K562 (cell line): ENCODE measurements around the gene FCAR. TPM values are rescaled to one million over a fixed set of nuclear protein-coding genes. Genes with fewer than 3 reads are reported as not detected.
"Not testable (repeated sequence)": the region's sequence is repeated elsewhere in the genome, so short reads cannot be mapped to it uniquely, and the experiment has no call there.

Experiments
- ATAC-seq: fragments of 200-7000 bp; cut with Tn5 transposase; 3 replicates; pipeline ENCODE4 v1.9.1; 2020; ENCODE audit warnings: moderate library complexity
- BruUV-seq: library from RNA; stranded (reverse); fragments of 400-500 nt; replicated peaks from 2 replicates; lab custom pipeline; 2021; lab: Mats Ljungman, UMichigan
- CTCF ChIA-PET: fragments of 300-600 bp; formaldehyde crosslinking; extraction: SDS; loops from one replicate; lab custom pipeline; 2021; ENCODE audit warnings: low intra/inter-chr PET ratio; lab: Yijun Ruan, JAX
- POLR2A ChIA-PET: fragments of 300-600, 350-650 bp; sonication (Branson Sonifier 250); formaldehyde crosslinking; extraction: SDS; loops from one replicate; lab custom pipeline; 2021; ENCODE audit warnings: antibody characterized with exemption, inconsistent platforms; lab: Yijun Ruan, JAX
- DNase-seq, 4 experiments: peaks; one replicate each; pipeline versions ENCODE4 v3.0.0 to v3.0.0-alpha.2; 2011 to 2018; ENCODE audit warnings: low spot score in 3 of 4, mixed read lengths in 3 of 4; ENCODE audit errors: extremely low read depth in 1 of 4
- FAIRE-seq: peaks from 2 replicates; lab custom pipeline; 2011; peaks lifted over from hg19 to GRCh38; lab: Jason Lieb, UNC
- H2AFZ ChIP-seq: 2 replicates; pipeline ENCODE4 v1.6.0; 2011; ENCODE audit warnings: low read depth, low read length, control low read depth, inconsistent platforms
- H3K27ac ChIP-seq: fragments of 200-600 bp; 3 replicates; pipeline ENCODE4 v1.8.0; 2011; ENCODE audit warnings: low read depth, mild to moderate bottlenecking, control low read depth, inconsistent platforms, low read length, moderate library complexity, mixed read lengths; ENCODE audit errors: extremely low read depth
- H3K27me3 ChIP-seq, 2 experiments: fragments of 300-600 bp in 1 of 2; 2 replicates in 1 of 2; 3 replicates in 1 of 2; pipeline versions ENCODE4 v1.6.0 to v1.8.0; 2011; ENCODE audit warnings: inconsistent platforms in 2 of 2, low read length in 2 of 2, mild to moderate bottlenecking in 1 of 2, mixed read lengths in 1 of 2, moderate library complexity in 1 of 2; ENCODE audit not compliant: control insufficient read depth in 2 of 2, insufficient read depth in 2 of 2
- H3K36me3 ChIP-seq: fragments of 300-600 bp; 3 replicates; pipeline ENCODE4 v1.8.0; 2011; ENCODE audit warnings: mild to moderate bottlenecking, low read length, inconsistent platforms; ENCODE audit not compliant: control insufficient read depth, insufficient read depth
- H3K4me1 ChIP-seq, 2 experiments: fragments of 200-600 bp in 1 of 2; replicated peaks in 1 of 2; 2 replicates in 1 of 2; 3 replicates in 1 of 2; pipeline versions ENCODE4 v1.5.1 to v1.8.0; 2011; ENCODE audit warnings: inconsistent platforms in 2 of 2, low read length in 2 of 2, mild to moderate bottlenecking in 1 of 2, mixed read lengths in 1 of 2, moderate library complexity in 1 of 2; ENCODE audit not compliant: control insufficient read depth in 2 of 2, insufficient read depth in 2 of 2
- H3K4me2 ChIP-seq: 2 replicates; pipeline ENCODE4 v1.6.1; 2011; ENCODE audit warnings: low read length, control low read depth, inconsistent platforms, mixed read lengths; ENCODE audit not compliant: insufficient read depth
- H3K4me3 ChIP-seq: fragments of 200-600 bp; sonication (generic), shearing (Covaris generic); 2 replicates; pipeline ENCODE4 v1.5.1; 2016; ENCODE audit warnings: control low read depth, inconsistent platforms
- H3K79me2 ChIP-seq: fragments of 200-600 bp; 3 replicates; pipeline ENCODE4 v1.8.0; 2011; ENCODE audit warnings: low read length, inconsistent platforms; ENCODE audit not compliant: control insufficient read depth, insufficient read depth
- H3K9ac ChIP-seq, 2 experiments: 2 replicates each; pipeline versions ENCODE4 v1.6.0 to v1.6.1; 2011; ENCODE audit warnings: low read depth in 2 of 2, low read length in 2 of 2, control low read depth in 1 of 2, inconsistent platforms in 1 of 2, mild to moderate bottlenecking in 1 of 2, mixed read lengths in 1 of 2; ENCODE audit not compliant: insufficient read depth in 1 of 2
- H3K9me1 ChIP-seq: one replicate; pipeline ENCODE4 v1.6.0; 2011; ENCODE audit warnings: inconsistent platforms, mild to moderate bottlenecking, low read length, moderate library complexity; ENCODE audit not compliant: control insufficient read depth, insufficient read depth
- H3K9me3 ChIP-seq: replicated peaks from 2 replicates; pipeline ENCODE4 v1.5.1; 2011; ENCODE audit warnings: low read depth, low read length, inconsistent platforms; ENCODE audit not compliant: control insufficient read depth, insufficient read depth
- H4K20me1 ChIP-seq: replicated peaks from 2 replicates; pipeline ENCODE4 v1.6.1; 2011; ENCODE audit warnings: low read length, inconsistent platforms, mixed read lengths; ENCODE audit not compliant: control insufficient read depth, insufficient read depth
- NFE2 ChIP-seq: IDR thresholded peaks from 2 replicates; pipeline ENCODE4 v1.6.1; 2014; ENCODE audit warnings: antibody characterized with exemption, low read depth
- WGBS: fragments of 100-300 bp; shearing (Covaris generic); methylation state at CpG from one replicate; pipeline ENCODE4 v1.1.6; 2016; ENCODE audit warnings: low coverage, mixed read lengths; ENCODE audit not compliant: insufficient coverage; ENCODE audit errors: missing lambda C conversion rate; 5-methylcytosine and 5-hydroxymethylcytosine counted together
- in situ Hi-C: fragments of 300-500 bp; cut with MboI; formaldehyde crosslinking; loops from 4 replicates; pipeline ENCODE4 v1.15.0; 2018; ENCODE audit warnings: inconsistent platforms, mixed read lengths
- intact Hi-C: fragments of 100-400 bp; cut with micrococcal nuclease; formaldehyde crosslinking; loops from 2 replicates; pipeline ENCODE4 v1.14.2; 2022
- polyA plus RNA-seq, 8 experiments: library from polyadenylated mRNA; depleted of rRNA in 4 of 8; stranded (reverse) in 5 of 8; unstranded in 3 of 8; fragments of >200 nt; fragmentation: Nextera tagmentation in 2 of 8; fragmentation: Illumina TruSeq in 1 of 8; extraction: Ambion mirVana in 2 of 8; extraction: Trizol in 1 of 8; gene quantifications; 2 replicates each; pipeline versions ENCODE4 v1.2.1 to v1.2.3, GENCODE V29; 2011 to 2014; ENCODE audit warnings: inconsistent platforms in 1 of 8, missing spikeins in 1 of 8
- total RNA-seq, 7 experiments: library from RNA; depleted of rRNA in 6 of 7; stranded (reverse); fragments of >200 nt in 6 of 7; fragmentation: Illumina TruSeq in 2 of 7; extraction: Trizol in 2 of 7; gene quantifications; 2 replicates each; pipeline versions ENCODE4 v1.2.1 to v1.2.3, GENCODE V29; 2011 to 2021; ENCODE audit warnings: low replicate concordance in 1 of 7

FCAR gene
- total and polyA plus RNA-seq, 9 of the 15 experiments (the other 6 are each of a cell fraction or from before 2014, with no cell fraction given) = not detected

GRCh38 chr19:54824416-54824815 lies 49.6 kb upstream of the FCAR start:
- H3K4me2 ChIP-seq, H3K36me3 ChIP-seq, H3K79me2 ChIP-seq, H3K9ac ChIP-seq, ATAC-seq, H3K4me3 ChIP-seq, BruUV-seq, DNase-seq, H3K9me1 ChIP-seq, POLR2A ChIA-PET, FAIRE-seq, H3K27me3 ChIP-seq, H3K27ac ChIP-seq, H2AFZ ChIP-seq, H3K9me3 ChIP-seq, CTCF ChIA-PET, H4K20me1 ChIP-seq, H3K4me1 ChIP-seq: not testable (repeated sequence)
- in situ Hi-C loops (loop anchor here (5.0 kb wide), 1 partner anchor 33 kb away; no protein-coding TSS in a partner anchor), intact Hi-C loops (loop anchor here (5.0 kb wide), 1 partner anchor 33 kb away; no protein-coding TSS in a partner anchor)
- peak; percentile 42 for TF ChIP-seq NFE2
- WGBS = 2% methylated on average over 4 of the region's 4 CpGs

DNA sequence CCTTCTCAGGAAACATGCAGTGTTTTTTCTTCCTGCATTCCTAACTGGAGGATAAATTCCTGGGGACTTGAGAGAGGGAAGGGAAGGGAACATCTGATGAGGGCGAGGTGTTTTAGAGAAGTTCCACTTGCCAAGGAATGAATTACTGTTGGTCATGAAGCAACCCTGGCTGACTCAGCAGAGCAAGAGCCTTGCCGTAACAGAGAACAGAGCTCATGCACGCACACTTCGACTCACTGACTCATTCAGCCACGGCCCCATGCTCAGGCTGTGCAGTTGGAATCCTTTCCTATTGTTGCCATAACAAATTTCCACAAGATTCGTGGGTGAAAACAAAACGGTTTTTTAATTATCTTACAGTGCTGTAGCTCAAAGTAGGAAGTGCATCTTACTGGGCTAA lies 48.7 kb upstream of the FCAR start:
- DNase-seq, H3K9me3 ChIP-seq, FAIRE-seq, BruUV-seq, H2AFZ ChIP-seq, CTCF ChIA-PET, H3K27me3 ChIP-seq, H3K36me3 ChIP-seq, in situ Hi-C loops, H3K4me2 ChIP-seq, H4K20me1 ChIP-seq, H3K4me3 ChIP-seq, intact Hi-C loops, H3K79me2 ChIP-seq, ATAC-seq, H3K27ac ChIP-seq, H3K4me1 ChIP-seq, H3K9me1 ChIP-seq, POLR2A ChIA-PET, H3K9ac ChIP-seq: not testable (repeated sequence)
- 2% methylated on average over 5 of the region's 7 CpGs for WGBS

DNA sequence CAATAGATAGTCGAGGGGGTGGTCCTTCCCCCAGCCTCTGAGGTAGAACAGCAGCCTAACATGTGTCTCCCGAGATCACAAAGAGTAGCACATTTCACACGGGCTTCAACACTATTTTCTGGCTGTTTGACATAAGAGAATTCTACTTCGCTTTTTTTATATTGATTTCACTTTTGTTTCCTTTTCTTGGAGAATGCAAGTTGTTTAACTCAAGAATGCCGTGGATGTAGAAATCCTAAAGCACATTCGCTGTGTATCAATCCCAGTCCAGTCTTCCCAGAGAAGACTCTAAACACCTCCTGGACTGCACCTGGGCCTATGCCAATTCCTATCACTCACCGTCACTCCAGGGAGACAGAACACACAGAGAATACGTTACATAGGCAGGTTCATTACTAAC lies 46.0 kb upstream of the FCAR start:
- ATAC-seq, intact Hi-C loops, DNase-seq, H3K4me1 ChIP-seq, H4K20me1 ChIP-seq, H3K79me2 ChIP-seq, CTCF ChIA-PET, H3K36me3 ChIP-seq, H3K9me1 ChIP-seq, H3K27ac ChIP-seq, H2AFZ ChIP-seq, BruUV-seq, H3K9me3 ChIP-seq, in situ Hi-C loops, POLR2A ChIA-PET, H3K4me2 ChIP-seq, H3K4me3 ChIP-seq, H3K9ac ChIP-seq, H3K27me3 ChIP-seq, FAIRE-seq: not testable (repeated sequence)
- WGBS = 1% methylated on average over 5 of the region's 8 CpGs

- H3K4me2 ChIP-seq, POLR2A ChIA-PET, intact Hi-C loops, H3K27me3 ChIP-seq, H2AFZ ChIP-seq, H3K36me3 ChIP-seq, ATAC-seq, in situ Hi-C loops, H3K4me1 ChIP-seq, H3K79me2 ChIP-seq, H3K27ac ChIP-seq, H3K9me3 ChIP-seq, H3K4me3 ChIP-seq, CTCF ChIA-PET, H3K9me1 ChIP-seq, FAIRE-seq, H3K9ac ChIP-seq, H4K20me1 ChIP-seq, DNase-seq, BruUV-seq: not testable (repeated sequence)
- 40% methylated on average over 11 of the region's 14 CpGs for WGBS
These were observed 41.5 kb upstream of the FCAR start, which contains the start of gene KIR2DS4 for GRCh38 chr19:54832496-54832895. Gene KIR2DS4, plus strand, starts transcription at chr19:54832676.
